ENCODE results near the gene TUBGCP5.

Gene TUBGCP5

DNA sequence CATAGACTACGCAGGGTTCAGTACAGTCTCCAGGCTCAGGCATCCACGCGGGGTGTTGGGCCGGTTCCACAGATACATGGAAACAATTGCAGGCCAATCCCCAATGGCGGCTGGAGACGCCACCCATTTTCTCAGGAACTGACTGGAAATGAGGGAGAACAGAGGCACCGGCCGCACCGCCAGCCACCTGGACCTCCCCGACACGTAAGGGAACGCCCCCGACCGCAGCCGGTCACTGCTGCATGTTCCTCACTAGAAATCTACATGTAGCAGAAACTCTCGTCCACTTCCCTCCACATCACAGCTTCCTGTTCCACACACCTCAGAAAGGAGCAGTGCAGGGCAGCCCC lies 88.4 kb downstream of the TUBGCP5 start:
- DNase-seq: no peak

DNA sequence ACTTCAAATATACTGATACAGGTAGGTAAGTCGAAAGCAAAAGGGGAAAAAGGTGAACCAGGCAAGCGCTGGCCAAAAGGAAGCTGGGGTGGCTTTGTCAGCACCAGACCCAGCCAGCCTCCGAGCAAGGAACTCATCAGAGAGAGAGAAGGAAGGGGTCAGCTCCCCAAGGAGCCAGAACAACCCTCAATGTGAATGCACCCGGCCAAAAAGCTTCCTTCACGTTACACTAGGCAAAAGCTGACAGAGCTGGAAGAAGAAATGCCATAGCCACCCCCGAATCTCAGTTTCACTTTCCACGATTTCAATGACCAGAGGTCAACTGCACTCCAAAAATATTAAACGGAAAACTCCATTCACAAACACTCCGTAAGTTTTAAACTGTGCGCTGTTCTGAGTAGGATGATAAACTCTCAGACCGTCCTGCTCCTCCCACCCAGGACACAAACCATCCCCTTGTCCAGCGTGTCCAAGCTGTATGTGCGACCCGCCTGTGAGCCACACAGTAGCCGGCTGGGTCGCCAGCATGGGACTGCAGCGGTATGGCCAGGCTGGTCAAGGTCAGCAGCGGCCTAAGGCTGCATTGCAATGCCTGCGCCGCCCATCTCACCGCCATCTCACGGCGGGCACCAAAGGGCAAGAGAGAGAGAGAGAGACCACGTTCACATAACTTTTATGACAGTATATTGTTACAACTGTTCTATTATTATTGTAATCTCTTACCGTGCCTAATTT lies 88.9 kb downstream of the TUBGCP5 start:
- DNase-seq: no peak
